ENCODE results near the gene SHANK2.

Gene SHANK2

DNA sequence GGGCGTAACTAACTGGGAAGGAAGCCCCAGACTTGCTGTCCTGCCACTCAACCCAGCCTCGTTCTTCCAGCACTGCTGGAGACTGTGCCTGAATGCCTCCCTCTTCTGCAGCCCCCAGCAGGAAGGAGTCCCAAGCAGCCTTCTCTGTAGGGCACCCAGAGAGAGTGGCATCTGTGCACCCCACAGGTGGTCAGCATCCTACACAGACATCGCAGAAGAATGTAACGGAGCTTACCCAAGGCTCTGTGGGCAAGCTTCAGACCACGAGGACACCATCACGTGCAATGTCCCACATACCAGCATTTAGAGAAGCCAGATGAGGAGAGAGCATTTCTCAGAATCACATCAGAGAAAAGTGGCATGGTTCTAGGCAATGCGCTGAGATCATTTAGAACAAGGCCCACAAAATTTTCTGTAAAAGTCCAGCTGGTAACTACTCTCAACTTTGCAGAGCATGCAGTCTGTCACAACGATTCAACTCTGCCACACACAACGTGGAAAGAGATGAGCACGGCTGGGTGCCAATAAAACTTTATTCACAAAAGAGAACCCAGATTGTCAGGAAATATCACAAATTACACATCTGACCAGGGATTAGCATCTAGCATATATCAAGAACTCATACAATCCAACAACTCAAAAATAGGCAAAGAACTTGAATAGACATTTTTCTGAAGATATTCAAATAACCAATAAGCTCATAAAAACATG, 33.4 kb downstream of the SHANK2 start:
- DNase-seq: no peak

DNA sequence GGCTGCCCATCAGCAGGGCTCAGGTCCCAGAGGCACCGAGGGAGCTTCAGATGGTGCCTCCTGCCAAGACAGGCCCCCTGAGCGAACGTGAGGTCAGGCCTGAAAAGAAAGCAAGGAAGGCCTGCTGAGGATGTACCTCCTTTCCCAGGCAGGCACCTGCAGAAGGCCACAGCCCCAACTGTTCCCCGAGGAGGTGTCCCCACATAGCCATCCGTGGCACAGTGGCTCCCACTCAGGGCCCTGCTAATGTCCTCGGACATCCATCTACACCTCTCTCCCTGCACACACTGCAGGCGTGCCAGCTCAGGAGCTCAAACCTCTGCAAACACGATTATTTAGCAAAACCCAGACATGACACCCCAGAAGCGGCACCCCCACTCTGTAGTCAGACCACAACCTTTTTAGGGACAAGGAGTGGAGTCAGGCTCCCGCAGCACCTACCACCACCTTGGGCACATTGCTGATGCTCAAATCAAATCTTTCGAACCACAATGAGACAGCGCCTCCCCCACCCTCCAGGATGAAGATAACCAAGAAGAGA, 36.9 kb downstream of the SHANK2 start:
- no peak for DNase-seq

DNA sequence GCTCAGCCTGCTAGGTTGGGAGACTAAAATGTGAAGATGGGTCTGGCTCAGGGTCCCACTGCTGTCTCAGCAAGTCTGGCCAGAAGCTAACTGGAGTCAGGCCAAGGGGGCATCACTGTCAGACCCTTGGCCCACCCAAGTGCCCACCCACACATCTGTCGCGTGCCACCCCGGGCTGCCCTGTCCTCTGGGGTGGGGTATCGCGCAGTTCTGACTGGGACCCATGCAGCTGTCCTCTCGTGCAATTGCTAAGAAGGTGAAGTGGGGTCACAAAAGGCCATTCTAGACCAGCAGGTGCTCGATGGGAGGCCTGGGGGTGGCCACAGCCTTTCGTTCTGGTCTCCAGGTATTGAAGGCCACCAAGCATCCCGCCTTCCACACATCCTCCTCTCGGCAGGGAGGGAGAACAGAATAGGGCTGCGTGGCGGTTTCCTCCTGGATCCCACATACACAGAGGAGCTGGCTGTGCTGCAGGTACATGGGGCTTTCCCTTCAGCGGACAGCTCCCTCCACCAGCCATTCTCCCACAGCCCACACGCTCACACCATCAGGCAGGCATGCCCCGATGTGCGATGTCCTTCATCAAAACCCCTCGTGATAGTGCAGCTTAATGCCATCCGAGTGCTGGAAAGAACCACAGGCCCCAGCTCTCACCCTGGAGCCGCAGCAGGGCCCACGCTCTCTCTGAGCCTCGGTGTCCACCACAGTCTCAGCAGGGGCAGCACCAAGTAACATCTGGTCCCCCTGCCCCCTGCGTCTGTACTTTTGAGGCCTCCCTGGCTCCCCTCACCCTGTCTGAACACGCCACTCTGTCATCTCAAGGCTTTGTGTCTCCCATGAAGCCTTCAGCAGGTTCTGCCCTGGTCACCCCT, 37.6 kb downstream of the SHANK2 start:
- no peak for DNase-seq

DNA sequence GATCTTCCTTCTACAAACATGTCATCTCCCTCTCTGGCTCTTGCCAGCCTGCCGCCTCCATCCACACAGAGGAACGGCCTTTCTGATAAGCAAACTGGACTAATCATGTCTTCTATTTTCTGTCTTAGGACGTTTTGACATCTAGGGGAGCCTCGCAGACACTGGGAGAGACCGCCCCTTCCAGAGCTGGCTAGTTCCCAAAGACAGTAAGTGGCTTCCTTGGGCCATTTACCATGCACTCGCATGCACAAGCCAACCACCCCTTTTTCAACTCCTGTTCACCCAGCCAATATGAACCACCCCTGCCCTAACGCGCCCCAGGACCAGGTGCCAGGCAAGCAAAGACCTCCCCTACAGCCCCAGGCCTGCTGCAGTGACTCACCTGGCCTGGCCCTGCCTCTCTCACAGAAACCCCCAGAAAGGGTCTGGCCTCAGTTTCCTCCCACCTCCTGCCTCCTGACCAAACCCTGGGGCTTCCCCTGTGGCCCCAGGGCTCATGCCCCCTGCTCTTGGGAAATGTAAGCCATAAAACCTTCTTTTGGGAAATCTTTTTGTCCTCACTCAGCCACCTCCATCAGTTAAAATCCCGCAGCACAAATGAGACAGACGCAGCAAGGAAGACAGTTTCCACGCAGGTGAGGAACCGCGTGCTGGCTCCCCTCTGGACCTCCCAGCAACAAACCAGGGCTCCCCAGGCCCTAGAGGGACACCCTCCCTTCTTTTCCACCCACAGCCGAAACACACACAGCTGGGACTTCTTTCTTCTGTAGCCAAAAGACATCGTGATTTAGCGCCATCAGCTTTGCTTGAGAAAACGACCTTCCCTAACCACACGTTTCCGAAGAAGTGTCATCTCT, 38.5 kb downstream of the SHANK2 start:
- DNase-seq: no peak

DNA sequence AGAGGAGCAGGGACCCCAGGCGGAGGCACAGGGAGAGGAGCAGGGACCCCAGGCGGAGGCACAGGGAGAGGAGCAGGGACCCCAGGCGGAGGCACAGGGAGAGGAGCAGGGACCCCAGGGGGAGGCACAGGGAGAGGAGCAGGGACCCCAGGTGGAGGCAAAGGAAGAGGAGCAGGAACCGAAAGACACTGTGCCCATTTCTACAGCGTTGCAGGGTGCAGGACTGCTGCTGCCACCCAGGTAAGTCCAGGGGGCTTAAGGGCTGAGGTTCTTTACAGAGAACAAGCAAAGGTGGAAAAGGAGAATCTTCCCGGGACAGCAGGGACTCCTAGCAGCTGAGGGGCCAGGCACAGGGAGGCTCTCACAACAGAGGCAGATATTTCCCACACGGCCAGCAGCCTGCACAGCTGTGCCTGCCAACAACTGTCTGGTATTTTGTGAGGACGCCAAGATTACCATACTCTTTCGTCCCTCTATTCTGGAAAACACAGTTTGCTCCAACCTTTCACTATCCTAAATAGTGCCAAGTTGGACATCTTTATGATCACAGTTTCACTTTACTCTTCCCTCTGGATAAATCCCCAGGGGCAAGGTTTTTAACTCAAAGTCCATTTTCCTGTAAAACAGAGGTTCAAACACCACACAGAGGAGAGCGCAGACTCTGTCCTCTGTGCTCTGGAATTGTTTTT, 39.4 kb downstream of the SHANK2 start:
- DNase-seq: no peak

DNA sequence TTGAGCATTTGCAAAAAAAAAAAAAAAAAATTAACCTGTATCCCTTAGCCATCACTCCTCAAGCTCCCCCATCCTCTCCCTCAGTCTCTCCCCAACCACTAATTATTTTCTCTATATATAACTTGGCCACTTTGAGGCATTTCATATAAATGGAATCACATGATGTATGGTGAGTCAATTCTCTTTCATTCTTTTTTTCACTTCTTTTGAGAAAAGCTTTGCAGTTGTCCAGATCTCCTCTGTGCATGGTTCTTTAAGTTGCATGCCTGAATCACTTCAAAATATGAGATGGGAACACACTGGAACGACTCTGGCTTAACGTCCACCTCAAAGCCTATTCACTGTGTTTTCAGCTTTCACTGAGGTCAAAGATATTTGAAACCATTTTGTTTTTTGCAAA, 40.7 kb downstream of the SHANK2 start:
- DNase-seq: no peak

DNA sequence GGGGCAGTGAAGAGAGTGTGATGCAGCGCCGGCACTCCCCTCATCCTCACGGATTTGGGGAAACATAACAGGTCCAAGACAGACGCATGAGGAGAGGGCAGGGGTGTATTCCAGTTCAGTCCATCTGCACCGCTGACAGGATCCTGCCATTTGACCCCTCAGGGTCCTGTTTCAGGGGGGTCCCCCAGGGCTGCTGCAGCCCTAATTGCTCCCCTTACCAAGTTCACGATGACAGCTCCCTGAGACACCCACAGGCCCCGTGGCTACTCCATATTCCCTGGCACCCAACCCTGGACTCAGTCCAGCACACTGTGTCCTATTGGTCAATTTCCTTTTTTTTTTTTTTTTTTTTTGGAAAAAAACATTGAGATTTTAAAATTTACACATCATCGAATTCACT, 41.5 kb downstream of the SHANK2 start:
- DNase-seq: no peak

DNA sequence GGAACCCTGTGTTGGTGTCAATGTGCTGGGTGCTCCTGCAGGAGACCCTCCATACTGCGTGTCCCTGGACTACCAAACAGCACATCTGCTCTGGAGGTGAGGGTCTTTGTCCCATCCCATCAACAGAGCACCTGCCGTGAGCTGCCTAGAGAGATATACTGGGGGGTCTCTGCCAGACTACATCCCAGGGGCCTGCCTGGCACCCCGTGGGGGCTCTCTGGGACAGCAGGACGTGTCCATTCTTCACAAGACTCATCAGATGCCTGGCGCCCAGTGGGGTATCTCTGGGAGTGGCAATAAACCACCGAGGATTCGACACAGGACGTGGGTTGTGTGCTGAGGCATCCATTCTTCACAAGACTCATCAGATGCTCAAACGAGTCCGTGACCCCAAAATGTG, 42.7 kb downstream of the SHANK2 start:
- no peak for DNase-seq

DNA sequence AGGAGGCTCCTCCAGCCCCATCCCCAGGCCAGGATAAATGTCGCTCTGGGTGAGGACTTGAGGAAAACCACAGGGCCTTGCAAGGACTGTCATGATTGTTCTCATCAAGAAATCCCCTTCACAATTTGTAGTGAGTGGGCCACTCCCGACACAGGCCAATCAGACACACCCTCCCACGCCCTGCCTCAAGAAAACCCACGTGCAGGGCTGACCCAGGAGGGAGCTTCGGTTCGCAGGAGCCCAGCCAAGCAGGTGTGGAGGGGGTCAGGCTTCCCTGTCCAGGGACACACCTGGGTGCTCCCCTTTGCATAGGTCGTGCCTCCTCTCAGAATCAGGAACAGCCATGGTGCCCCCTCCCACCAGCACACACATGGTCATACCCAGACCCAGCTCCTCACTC, 43.2 kb downstream of the SHANK2 start:
- DNase-seq: no peak

DNA sequence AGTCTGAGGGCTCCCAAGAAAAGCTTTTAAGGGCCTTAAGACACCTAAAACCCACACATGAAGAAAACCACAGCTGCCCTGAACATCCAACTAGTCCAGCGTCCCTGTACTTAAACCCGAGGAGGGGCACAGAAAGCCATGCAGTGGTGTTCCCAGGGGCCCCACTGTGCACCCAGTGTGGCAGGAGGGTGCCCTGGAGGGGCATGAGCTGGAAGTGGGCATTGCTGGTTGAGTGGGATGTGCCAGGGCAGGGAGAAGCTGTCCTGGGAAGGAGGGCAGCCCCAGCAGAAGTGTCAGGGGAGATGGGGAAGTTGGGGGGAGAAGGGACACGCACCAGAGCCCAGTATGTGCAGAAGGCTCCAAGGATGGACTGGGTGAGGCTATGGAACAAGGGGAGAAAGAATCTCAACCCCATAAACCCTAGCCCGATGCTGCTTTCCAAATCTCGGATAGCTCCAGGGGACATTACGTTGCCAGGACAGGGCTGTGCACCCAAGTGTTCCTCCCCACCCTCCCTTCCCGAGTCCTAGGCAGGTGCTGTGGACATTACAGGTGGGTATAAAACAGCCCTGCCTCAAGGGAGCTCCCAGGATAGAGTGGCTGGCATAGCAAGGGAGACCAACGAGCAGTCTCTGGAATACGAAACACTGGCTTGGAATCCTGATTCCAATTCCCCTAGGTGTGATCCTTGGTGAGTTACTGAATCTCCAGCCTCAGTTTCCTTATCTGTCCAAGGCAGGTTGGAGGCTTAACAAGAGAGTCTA, 44.2 kb downstream of the SHANK2 start:
- DNase-seq: no peak

DNA sequence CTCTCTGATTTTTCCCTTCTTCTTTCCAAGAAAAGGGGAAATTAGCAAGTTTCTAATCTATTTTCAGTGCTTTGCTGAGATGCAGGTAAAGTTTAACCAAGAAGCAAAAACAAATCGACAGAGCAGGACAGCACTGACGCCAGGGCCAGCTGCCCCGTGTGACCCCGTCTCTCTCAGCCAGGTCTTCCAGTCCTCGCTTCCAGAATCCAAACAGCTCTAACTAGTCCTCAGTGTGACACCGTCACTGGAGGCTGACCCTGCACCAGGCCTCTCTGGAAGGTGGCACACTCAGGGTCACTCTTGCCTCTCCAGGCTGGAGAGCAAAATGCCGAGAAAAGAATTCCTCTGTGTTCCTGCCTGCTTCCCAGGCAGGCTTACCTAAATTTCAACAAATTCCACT, 44.8 kb downstream of the SHANK2 start:
- DNase-seq: no peak

DNA sequence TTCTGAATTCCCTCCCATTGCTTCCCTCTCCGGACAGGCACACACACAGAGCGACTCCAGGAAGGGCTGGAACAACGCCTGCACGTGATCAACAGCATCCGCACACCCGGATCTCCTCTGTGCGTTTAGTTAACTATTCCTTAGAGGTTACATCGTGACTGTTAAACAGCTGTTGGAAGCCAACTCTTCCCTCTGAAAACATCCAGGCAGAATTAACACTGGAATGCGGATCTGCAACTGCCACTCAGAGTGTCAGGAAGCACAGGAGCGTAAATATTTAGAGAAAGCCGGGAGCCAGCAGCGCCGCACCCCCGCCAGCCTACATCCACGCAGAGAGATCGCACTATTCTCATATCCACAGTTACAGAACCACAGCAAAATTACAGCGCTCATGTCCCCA, 46.2 kb downstream of the SHANK2 start:
- DNase-seq: no peak

DNA sequence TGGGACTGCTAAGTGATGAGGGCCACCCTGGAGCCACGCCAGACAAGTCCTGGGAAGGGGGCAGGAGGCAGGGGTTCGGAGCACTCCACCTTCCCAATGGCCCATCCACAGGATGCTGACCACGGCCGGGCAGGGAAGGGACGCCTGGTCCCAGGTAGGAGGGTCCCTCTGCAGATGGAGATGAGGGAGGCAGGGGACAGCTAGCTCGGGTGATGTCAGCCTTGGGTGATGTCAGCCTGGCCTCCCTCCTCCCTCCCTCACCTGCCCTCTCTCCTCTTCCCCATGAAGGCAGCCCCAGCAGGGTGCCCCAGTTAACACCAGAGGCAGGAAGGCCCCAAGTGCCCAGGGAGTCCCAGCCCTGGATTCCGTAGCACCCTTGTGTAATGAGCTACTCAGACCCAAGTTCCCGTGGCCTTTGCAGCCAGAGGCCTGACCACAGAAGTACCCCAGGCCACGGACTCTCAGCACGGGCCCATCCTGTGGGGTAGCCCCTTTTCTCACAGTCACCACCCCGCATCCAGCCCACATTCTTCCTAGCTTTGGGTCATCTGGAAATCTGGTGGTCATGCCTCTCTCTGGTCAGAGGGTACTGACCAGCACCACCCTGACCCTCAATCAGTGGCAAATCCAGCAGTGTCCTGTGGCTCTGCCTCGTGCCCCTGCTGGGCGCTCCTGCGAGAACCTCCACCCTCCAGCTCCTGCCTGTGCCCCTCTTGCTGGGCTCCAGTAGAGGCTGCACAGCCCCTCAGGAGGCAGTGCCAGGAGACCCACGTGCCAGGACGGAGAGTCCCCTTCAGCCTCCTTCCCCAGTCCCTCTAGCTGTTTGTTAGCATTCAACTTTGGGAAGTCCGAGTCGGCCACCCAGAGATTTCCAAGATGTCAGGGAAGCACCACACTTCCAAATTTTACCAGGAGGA, 47.4 kb downstream of the SHANK2 start:
- no peak for DNase-seq

DNA sequence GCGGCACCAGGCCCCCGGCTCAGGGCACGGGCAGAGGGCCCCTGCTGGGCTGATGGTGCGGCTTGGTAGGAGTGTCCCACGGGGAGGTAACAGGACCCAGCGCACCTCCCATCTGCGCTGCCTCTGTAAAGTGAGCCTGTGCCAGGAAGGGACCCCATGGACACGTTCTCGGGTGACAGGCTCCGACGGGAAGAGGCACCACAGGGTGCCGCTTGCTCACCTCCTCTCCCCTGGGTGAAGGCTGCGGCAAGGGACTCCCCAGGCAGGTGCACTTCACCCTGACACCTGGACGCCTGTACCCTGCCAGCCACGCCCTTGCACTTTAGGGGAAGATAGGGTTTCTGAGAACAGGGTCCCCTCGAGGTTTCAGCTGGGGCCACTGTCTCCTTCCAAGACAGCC, 48.1 kb downstream of the SHANK2 start:
- DNase-seq: no peak

DNA sequence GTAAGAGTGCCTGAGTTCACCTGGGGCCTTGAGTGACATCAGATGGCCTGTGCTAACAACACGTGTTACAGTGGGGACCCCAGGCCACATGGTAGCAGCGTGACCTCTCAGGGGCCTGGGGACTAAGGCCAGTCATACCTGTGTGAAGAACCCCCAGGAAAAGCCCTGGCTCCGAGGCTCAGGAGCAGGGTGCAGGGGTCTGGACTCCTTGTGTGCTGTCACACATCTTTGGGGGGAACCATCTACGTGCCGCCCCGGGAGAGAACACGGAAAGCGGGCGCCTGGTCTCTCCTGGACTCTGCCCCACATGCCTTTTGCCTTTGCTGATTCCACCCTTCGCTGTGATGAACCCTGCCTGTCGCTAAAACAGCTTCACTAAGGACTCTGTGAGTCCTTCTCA, 48.7 kb downstream of the SHANK2 start:
- no peak for DNase-seq

DNA sequence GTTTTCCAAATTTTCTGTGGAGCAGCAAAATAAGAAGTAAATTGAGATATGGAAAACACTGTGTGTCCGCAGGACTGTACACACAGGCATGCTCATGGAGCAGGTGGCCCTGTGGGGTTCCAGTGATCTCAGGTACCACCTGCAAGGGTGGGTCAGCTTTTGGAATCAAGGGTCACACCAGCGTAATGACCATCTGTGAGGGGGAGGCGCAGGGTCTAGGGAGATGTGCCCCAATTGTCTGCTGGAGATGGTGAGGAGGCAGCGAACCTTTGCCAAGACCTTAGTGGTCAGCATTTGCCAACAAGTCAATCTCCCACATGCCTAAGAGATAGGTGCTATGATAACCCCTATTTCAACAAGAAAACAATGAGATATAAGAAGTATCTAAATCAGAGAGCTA, 49.4 kb downstream of the SHANK2 start:
- no peak for DNase-seq

DNA sequence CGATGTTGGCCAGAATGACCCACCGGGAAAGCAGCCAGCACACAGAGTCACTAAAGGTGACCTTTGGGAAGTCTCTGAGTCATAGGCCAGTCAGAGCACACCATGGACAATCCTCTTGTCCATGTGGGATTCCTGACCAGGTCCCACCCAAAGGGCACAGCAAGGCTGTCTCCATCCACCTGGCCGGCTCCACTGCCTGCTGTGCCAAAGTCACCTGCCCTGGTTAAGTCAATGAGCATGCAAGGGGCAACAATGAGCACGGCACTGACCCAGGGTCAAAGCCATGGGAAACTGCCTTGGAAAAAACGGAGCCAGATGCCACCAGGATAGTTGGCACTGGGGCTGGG, 49.8 kb downstream of the SHANK2 start:
- no peak for DNase-seq
